SH-SY5Y (cell line): ENCODE results near the gene PRKAA1.

ENCODE experiments used
- GATA2 ChIP-seq: IDR thresholded peaks from 2 replicates; pipeline ENCODE4 v1.6.1; 2011; ENCODE audit warnings: mild to moderate bottlenecking, low read depth, low read length
- GATA3 ChIP-seq: IDR thresholded peaks from 2 replicates; pipeline ENCODE4 v1.6.1; 2011; ENCODE audit warnings: low read depth, mild to moderate bottlenecking, low read length, moderate library complexity

Gene PRKAA1

DNA sequence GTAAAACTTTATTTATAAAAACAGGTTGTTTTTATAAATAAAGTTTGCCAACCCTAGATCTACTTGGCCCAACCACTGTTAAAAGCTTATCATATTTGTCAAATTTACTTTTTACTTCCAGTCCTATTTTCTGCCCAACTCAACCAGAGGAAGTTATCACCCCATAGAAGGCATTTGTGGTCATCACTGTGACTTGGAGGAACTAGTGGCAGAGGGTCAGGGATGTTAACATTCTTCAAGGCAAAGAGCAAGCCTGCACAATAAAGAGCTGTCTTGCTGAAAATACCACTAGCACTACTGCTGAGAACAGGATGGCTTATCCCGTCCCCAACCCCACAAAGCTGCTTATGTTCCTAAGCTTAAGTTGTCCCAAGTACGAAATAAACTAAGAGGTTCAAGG, 64.7 kb downstream of the PRKAA1 start:
- TF ChIP-seq GATA2 = no peak
- TF ChIP-seq GATA3 = no peak

DNA sequence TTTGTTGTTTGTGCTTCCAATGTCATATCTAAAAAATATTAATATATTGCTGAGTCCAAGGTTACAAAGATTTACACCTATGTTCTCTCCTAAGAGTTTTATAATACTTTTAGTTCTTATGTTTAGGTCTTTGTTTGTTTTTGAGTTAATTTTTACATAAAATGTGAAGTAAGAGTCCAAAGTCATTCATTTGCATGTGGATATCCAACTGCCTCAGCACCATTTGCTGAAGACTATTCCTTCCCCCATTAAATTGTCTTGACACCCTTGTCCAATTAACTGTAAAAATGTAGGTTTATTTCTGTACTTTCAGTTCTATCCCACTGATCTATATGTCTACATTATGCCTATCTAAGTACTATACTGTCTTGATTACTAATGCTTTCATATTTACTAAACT, 78.1 kb downstream of the PRKAA1 start:
- TF ChIP-seq GATA3 (no peak), GATA2 (no peak)

DNA sequence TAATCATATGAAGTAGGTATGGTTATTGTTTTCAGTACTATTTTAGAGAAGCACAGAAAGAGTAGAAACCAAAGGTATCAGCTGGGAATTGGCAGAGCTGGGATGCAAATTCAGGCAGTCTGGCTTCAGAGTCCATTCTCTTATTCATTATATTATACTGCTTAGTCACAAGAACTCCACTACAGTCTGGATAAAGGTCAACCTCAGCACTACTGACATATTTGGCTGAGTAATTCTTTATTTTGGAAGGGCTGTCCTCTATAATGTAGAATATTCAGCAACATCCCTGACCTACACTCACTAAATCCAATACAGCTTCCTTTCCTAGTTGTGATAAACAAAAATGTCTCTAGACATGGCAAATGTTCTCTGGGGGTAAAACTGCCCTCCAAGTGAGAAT, 80.9 kb downstream of the PRKAA1 start:
- TF ChIP-seq GATA3 = no peak
- TF ChIP-seq GATA2 = no peak

DNA sequence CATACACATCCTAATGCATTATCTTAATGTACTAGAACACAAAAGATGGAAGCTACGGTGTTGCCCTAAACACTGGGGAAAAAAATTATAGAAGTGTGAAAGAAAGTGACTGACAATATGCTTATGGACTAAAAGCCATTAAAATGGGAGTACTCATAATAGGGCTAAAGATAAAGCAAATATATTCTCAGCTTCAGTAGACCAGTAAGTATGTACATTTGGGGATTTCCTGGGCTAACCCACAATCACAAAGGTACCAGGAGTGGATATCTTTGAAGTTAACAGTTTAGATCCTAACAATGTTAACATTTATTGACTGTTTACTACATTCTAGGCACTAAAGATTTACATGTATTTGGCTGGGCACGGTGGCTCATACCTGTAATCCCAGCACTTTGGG, 81.6 kb downstream of the PRKAA1 start:
- no peak for TF ChIP-seq GATA2
- TF ChIP-seq GATA3 = no peak

DNA sequence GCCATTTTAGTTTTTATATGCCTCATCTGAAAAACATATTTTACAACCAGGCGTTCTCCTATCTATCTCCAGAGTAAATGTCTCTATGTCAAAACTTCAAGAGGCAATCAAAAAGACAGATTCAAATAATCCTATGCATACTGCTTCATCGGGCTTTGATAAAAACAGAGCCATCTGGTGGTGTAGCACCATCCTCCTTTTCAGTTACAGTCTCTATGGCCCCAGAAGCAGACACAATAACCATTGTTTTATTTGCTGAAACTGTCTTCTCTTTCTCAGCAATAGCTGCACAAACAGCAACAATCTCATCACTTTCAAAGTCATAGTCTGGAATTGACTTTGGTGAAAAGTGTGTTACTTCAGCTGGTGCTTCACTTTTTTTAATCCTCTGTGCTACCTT, 82.2 kb downstream of the PRKAA1 start:
- TF ChIP-seq GATA3 (no peak), GATA2 (no peak)

DNA sequence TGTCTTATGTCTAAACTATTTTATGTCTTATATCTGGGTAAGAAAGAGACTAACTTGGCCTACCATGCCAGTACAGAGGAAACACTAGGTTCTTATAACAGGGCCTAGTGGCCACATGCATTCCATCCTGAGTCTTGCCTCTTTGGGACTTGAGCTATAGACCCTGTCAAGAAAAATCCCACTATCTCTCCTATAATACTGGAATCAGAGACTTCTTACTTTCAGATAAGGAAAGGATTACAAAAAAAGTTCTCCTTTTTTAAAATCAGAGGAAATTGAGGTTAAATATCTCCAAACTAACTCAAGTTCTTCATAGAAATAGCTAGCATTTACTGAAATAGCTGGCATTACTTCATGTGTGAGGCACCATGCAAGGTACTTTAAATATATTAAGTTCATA, 84.2 kb downstream of the PRKAA1 start:
- no peak for TF ChIP-seq GATA3
- no peak for TF ChIP-seq GATA2
